Hypothalamus (tissue), 51 donors: ENCODE measurements around the gene HERPUD2.
A peak's percentile ranks its signal among the peaks of the same experiment; 100 is the strongest.
"Not testable (repeated sequence)": the region's sequence is repeated elsewhere in the genome, so short reads cannot be mapped to it uniquely, and the experiment has no call there.

Experiments used
- DNase-seq, 51 donors: peaks; one replicate each; lab custom pipeline; 2025; lab: John Stamatoyannopoulos, UW

HERPUD2 gene

DNA sequence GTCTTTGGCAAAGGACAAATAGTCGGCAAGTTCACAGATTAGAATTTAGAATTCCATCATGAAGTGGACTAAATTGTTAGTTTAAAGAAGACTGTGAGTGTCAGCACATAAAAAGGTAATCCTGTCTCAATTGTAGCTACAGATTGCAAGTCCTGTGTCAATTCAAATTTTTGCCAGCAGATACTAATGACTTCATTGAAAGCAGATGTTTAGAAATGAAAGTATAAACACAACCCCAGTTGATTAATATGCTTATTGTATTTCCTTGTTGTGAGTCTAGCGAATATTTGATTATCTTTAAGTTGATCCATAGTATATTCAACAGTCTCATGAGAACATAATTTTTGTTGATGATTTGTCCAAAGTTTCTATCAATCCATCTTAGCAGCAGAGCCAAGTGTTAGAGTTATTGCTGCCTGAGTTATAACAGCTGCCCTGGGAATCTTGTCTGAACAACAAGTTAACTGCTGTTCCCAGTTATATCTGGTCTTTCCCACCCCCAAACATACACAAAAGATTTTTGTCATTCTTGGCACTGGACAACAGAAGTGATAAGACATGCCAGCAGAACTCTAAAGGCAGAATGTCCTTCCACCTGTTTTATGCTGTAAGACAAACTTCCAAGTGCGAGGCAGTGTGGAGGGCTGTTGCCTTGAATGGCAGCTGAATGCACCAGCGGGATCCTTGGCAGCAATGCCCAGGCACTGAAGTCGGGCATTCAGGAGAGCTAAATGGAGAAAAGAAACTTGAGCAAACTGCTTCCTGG, 21.3 kb upstream of the HERPUD2 start:
- DNase-seq = peak in 39 of 51 donors; percentile 18 to 83 (median 54)

- peak in 24 of 51 donors; percentile 8 to 70 (median 42) for DNase-seq
Observed at GRCh38 chr7:35714862-35715261, 19.9 kb upstream of the HERPUD2 start.

DNA sequence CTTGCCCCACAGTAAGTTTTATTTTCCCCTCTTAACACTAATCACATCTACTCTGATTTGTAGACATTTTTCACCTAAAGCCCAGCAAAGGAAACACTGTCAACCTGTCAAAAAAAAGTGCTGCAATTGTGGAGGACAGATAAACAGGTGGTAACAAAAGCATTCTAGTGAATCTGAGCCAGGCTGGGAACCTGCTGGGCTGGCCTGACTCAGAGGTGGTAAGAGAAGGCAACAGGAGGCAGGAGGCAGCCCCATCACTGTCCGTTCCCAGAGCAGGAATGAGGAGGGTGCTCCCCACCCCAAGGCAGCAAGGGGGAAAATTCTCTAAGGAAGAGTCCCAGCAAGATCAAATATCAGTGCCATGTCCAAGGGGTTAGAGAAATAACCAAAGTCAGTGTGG, 19.5 kb upstream of the HERPUD2 start:
- no peak for DNase-seq

- DNase-seq = no peak
Observed at GRCh38 chr7:35712563-35713226, 17.8 kb upstream of the HERPUD2 start.

GRCh38 chr7:35707422-35707821, 12.5 kb upstream of the HERPUD2 start:
- DNase-seq = no peak

DNA sequence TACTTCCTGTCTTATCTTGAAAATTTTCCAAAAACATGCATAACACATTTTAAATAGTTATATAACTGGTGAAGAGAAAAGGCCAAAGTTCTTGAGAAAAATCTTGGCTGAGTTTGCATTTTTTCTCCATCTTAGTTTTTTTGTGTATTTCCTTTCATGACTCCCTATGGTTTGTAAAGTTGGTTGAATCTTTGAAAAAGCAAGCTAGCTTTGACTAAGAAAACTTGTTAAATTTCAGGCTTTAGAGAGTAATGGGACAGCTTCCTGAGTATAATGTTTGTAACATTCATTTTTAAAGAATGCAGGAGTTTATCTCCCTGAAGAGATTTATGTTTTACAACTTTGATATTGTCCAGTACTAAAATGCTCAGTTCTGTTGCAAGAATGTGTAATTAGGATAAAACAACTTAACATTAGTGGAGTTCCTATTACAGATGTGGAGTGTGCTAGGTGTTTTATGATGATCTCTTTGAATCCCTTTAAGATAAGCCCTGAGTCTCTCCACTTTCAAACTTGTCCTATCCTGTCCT, 11.1 kb upstream of the HERPUD2 start:
- no peak for DNase-seq

DNA sequence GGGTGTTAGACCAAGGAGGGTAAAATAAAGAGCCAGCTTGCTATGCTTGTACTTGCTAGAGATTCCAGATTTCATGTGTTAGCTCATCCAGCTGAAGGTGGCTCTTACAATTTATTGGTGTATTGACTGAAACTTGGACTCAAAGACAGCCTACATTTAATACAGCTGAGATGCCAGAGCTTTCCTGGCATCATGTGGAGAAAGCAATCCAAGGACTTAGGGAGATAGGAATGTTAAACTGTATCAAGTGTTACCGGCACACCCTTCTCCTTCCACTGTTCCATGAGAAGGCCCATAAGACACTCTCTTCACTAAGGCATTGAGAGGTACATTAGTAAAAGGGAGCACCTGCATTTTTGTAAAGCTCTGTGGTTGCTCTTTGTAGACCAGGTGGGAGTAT, 9.3 kb upstream of the HERPUD2 start:
- no peak for DNase-seq

GRCh38 chr7:35702541-35702940, 7.6 kb upstream of the HERPUD2 start:
- DNase-seq = no peak

DNA sequence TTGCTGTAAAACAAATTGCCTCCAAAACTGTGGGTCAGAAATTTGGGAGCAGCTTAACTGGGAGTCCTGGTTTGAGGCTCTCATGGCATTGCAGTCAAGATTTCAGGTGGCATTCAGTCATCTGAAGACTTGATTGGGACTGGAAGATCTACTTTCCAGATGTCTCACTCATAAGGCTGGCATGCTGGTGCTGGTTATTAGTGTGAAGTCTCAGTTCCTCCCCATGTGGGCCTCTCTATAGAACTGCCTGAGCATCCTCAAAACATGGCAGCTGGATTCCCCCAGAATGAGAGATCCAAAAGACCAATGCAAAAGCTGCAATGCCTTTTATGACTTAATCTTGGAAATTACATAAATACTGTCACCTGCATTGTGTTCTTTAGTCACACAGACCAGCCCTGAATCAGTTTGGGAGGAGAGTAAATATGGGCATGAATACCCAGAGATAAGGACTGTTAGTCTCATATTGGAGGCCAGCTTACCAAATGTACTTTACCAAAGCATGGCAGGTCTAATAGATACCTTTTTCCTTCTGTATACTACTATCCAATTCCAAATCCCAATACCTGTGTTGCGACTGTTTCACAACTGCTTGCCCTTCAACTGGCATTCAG, 6.5 kb upstream of the HERPUD2 start:
- no peak for DNase-seq

DNA sequence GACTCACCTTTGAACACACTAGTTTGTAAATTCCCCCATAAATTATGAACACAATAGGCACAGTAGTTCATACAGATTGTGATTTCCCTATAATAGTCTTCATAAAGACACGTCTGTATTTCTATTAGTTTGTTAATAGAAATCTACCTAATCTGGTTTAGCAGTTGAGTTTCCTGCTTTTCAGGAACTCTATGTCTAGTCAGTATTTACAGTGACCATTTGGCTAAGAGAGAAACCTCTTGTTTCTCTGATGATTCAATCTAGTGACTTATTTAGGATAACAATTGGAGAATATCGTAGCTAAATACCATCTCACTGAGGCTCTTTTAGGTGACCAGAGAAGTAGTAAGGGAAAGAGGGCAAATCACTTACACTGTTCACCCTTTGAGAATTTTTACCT, 5.9 kb upstream of the HERPUD2 start:
- no peak for DNase-seq

DNA sequence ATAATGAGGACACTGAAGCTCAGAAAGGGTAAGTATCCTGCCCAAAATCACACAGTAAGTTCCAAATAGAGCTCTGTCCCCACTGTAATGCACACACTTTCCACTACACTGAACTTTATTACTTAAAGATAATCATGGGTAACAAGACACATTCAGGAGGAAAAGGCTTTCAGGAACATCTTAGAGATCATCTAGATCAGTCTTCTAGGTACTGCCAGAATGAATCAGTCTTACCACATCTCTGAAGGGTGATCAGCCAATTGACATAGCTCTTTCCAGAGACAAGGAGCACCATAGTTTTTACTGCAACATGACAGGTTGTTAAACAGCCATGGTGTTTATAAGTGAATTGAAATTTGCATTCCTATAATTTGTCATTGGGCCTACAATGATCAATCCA, 5.4 kb upstream of the HERPUD2 start:
- no peak for DNase-seq

DNA sequence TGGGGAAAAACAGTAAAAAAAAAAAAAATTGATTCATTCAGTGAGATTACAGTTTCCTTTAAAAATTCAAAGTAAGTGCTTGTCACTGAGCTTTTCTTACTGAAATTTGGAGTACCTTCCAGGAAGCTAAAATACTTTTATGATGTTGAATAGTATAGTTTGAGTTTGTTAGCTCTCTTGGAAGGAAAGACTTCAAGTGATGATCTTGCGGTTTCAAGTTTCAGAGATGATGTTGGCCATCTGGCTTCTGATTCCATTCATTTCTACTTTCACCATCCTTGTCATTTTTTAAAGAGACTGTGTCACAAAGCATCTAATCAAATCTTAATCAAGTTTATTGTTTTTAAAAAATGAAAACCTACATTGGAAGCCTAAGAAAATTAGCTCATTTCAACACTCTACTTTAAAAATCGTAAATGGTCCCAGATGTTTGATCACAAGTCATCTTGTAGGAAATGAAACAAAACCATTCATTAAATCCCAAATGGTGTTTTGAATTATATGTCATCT, 4.9 kb upstream of the HERPUD2 start:
- DNase-seq = no peak

- DNase-seq = not testable (repeated sequence)
Observed at GRCh38 chr7:35698382-35698781, 3.4 kb upstream of the HERPUD2 start.

DNA sequence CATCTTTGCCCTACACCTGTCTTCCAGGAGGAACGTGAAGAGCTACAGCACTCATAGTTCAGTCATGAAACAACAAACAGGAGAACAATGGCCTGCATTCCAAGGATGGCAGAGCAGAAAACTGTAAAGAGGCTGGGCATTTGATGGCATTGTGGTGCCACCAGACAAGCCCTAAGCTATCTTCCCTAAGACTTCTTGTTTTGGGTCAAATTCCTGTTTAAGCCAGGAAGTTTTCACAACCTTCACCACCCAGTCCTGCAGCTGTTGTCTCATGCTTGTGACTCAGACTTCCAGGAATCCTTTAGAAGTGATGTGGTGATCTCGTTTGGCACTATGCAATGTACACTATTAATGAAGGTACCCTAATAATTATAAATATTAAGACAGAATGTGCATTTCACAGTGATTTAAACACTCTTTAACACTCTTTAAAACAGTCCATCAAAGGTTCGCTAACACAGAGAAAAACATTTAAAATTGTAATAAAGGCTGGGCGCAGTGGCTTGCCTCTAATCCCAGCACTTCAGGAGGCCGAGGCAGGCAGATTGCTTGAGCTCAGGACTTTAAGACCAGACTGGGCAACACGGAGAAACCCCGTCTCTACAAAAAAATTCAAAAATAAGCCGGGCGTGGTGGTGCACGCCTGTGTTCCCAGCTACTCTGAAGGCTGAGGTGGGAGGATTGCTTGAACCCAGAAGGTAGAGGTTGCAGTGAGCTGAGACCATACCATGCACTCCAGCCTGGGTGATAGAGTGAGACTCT, 2.7 kb upstream of the HERPUD2 start:
- no peak for DNase-seq

DNA sequence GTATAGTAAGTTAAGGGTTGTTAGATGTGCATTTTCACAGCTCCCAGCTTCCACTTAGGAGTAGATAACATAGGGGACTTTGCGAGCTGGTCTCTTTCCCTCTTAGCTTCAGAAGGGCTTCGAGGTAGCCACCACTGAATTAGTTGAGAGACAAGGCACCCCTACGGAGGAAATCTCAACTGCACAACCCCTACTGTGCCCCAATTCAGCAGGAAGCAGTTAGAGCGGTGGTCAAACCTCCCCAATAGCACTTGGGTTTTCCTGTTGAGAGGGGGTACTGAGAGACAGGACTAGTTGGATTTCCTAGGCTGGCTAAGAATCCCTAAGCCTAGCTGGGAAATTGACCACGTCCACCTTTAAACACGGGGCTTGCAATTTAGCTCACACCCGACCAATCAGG, 1.1 kb upstream of the HERPUD2 start:
- DNase-seq = no peak

DNA sequence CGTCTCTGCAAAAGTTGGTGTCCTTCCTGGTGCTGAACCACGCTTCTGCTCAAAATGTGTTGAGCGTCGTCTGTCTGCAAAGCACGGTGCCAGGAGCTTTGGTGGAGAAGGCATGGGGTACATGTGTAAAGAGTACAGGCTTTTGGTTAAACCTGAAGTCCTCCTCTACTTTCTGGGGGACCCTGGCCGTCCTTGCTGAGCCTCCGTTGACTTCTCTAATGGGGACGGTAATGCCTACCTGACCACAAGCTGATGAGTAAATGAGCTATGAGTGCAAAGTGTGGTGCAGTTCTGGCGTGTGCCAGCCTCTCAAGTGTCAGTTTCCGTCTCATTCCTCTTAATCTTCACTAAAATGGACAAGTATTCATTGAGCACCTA, 527 bp upstream of the HERPUD2 start:
- no peak for DNase-seq

- peak in 8 of 51 donors; percentile 10 to 57 (median 44) for DNase-seq
Observed at GRCh38 chr7:35694161-35694783, 663 bp downstream of the HERPUD2 start.

GRCh38 chr7:35691827-35692307, 3.1 kb downstream of the HERPUD2 start:
- no peak for DNase-seq

DNA sequence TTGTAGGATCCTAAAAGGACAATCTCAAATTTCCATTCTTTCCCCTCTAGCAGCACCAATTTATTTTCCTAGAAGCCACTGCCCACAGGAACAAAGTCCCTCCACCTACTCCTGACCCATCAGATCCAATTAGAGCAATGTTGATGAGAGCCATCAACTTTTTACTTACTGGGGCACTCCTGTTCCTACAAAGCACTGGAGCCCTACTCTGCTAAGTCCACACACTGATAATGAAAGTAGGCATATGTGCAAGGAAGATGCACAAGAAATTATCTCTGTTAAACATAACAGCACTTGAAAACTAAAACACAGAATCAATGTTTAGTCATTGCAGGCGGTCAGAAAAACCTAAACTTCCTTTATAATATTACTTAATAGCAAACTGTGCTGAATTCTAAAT, 3.6 kb downstream of the HERPUD2 start:
- DNase-seq = no peak

GRCh38 chr7:35690614-35691013, 4.3 kb downstream of the HERPUD2 start:
- DNase-seq = not testable (repeated sequence)
